Measurements from ENCODE around the gene C12orf54.

The C12orf54 gene

GRCh38 chr12:48542300-48542928 lies 60.1 kb downstream of the C12orf54 start:
- H3K4me3 ChIP-seq (ENCODE audit: low read depth, low read length) = no peak overlapping the region
- peak; percentile 4 for DNase-seq (ENCODE audit: low read depth)
- TF ChIP-seq, protein P1, sequence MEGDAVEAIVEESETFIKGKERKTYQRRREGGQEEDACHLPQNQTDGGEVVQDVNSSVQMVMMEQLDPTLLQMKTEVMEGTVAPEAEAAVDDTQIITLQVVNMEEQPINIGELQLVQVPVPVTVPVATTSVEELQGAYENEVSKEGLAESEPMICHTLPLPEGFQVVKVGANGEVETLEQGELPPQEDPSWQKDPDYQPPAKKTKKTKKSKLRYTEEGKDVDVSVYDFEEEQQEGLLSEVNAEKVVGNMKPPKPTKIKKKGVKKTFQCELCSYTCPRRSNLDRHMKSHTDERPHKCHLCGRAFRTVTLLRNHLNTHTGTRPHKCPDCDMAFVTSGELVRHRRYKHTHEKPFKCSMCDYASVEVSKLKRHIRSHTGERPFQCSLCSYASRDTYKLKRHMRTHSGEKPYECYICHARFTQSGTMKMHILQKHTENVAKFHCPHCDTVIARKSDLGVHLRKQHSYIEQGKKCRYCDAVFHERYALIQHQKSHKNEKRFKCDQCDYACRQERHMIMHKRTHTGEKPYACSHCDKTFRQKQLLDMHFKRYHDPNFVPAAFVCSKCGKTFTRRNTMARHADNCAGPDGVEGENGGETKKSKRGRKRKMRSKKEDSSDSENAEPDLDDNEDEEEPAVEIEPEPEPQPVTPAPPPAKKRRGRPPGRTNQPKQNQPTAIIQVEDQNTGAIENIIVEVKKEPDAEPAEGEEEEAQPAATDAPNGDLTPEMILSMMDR (IDR thresholded peaks at IDR 0.05; ENCODE audit: low read depth, low read length, missing control alignments) = peak; percentile 86

DNA sequence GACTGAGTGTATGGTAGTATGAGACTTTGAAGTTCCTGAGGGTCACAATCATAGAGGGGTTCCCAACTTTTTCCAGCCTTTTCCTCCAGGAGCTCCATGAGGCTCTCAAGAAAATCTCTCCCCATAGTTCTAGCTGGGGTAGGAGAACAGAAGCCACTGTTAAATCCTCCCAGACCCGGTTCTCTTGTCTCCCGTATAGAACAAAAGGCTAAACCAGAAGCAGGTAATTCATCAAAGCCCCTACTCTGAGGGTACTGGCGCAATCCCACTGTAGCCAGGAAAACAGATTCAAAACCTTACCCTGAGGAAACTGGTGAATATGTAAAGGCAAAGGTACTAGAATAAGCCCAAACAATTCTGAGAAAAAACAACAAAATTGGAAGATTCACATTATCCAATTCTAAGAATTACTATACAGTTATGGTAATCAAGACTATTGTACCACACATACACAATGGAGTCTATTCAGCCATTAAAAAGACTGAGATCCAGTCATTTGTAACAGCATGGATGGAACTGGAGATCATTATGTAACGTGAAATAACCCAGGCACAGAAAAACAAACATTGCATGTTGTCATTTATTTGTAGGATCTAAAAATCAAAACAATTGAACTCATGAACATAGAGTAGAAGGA lies 63.7 kb downstream of the C12orf54 start:
- TF ChIP-seq, protein P1 (IDR thresholded peaks at IDR 0.05; ENCODE audit: low read depth, low read length, missing control alignments) = no peak
- no peak for DNase-seq (ENCODE audit: low read depth)
- no peak overlapping the region for H3K4me3 ChIP-seq (ENCODE audit: low read depth, low read length)

All from GM12864 (cell line).